ENCODE data around the gene AOAH.
"Not testable (repeated sequence)": the region's sequence is repeated elsewhere in the genome, so short reads cannot be mapped to it uniquely, and the experiment has no call there.

AOAH gene

DNA sequence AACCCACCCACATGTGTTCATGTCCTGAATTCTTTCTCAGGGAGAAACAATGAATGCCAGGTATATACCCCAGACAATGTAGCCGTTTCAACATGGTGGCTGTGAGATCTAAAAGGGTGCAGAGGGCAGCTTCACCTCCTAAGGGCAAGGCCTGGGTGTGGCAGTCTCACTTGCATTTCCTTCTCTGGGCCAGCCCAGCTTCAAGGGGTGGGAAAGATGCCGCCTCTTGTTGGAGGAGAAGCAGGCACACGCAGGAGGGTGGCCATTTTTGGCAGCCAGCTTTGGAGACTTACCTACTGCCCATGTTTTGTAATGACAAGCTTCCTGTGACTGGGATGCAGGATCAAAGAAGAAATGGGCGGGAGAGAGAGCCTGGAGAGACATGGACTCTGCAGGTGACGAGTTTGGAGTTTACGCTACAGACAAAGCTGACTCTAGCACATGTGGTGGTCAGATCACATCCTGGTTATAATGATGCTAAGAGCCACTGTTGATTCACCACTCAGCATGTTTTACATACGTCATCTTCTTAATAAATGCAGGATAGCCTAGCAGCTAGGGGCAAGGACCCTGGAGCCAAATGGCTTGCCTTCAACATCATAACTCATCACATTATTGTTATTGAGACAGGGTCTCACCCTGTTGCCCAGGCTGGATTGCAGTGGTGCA lies 218.0 kb downstream of the AOAH start:
- no peaks in the 10 kb centered on the region for H3K36me3 Mint-ChIP-seq (ENCODE audit: low read depth)
- peaks cover 3% of the 10 kb centered on the region for H3K9me3 Mint-ChIP-seq
- no peaks in the 10 kb centered on the region for H3K27me3 Mint-ChIP-seq (ENCODE audit: low read depth)
- no peak overlapping the region for H3K4me3 Mint-ChIP-seq
- no peak for TF ChIP-seq CTCF (IDR thresholded peaks at IDR 0.05; ENCODE audit: unreplicated experiment in 3 of 3)
- no peak overlapping the region for H3K27ac Mint-ChIP-seq
- H3K4me1 Mint-ChIP-seq, result no peaks in the 10 kb centered on the region

GRCh38 chr7:36504617-36505016 lies 219.7 kb downstream of the AOAH start:
- H3K4me3 Mint-ChIP-seq; H3K27ac Mint-ChIP-seq; H3K9me3 Mint-ChIP-seq; H3K4me1 Mint-ChIP-seq; H3K27me3 Mint-ChIP-seq (ENCODE audit: low read depth); H3K36me3 Mint-ChIP-seq (ENCODE audit: low read depth): not testable (repeated sequence)

- not testable (repeated sequence) for H3K27me3 Mint-ChIP-seq (ENCODE audit: low read depth); H3K27ac Mint-ChIP-seq; H3K9me3 Mint-ChIP-seq; H3K4me3 Mint-ChIP-seq; H3K36me3 Mint-ChIP-seq (ENCODE audit: low read depth); H3K4me1 Mint-ChIP-seq
Observed at GRCh38 chr7:36504216-36504615, 220.1 kb downstream of the AOAH start.

- no peak for TF ChIP-seq CTCF (IDR thresholded peaks at IDR 0.05; ENCODE audit: unreplicated experiment in 3 of 3)
- H3K9me3 Mint-ChIP-seq, result peaks cover 15% of the 10 kb centered on the region
- no peaks in the 10 kb centered on the region for H3K27me3 Mint-ChIP-seq (ENCODE audit: low read depth)
- H3K27ac Mint-ChIP-seq, result no peak overlapping the region
- no peaks in the 10 kb centered on the region for H3K36me3 Mint-ChIP-seq (ENCODE audit: low read depth)
- no peak overlapping the region for H3K4me3 Mint-ChIP-seq
- no peaks in the 10 kb centered on the region for H3K4me1 Mint-ChIP-seq
Observed at GRCh38 chr7:36497775-36498174, 226.5 kb downstream of the AOAH start.

- H3K27ac Mint-ChIP-seq; H3K4me1 Mint-ChIP-seq; H3K4me3 Mint-ChIP-seq; H3K36me3 Mint-ChIP-seq (ENCODE audit: low read depth); H3K27me3 Mint-ChIP-seq (ENCODE audit: low read depth): not testable (repeated sequence)
- peaks cover 15% of the 10 kb centered on the region for H3K9me3 Mint-ChIP-seq
Observed at GRCh38 chr7:36497176-36497575, 227.1 kb downstream of the AOAH start.

DNA sequence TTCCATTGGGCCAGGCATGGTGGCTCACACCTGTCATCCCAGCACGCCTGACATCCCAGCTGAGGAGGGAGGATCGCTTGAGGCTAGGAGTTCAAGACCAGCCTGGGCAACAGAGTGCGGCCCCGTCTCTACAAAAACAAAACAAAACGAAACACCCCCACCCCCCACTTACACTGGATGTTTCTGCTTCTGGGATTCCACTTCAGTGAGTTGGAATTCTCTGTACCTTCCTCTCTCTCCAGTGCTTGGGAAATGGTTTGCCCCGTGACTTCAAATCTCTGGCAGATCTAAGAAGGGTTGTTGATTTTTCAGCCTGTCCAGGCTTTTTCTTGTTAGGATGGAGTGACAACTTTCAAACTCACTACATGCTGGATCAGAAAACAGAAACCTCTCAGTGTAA lies 227.7 kb downstream of the AOAH start:
- Mint-ChIP-seq H3K36me3 (ENCODE audit: low read depth) (no peaks in the 10 kb centered on the region), H3K4me3 (no peak overlapping the region), H3K27ac (no peak overlapping the region), H3K9me3 (peaks cover 20% of the 10 kb centered on the region), H3K27me3 (ENCODE audit: low read depth) (no peaks in the 10 kb centered on the region), H3K4me1 (peaks cover under 1% of the 10 kb centered on the region)
- TF ChIP-seq CTCF (IDR thresholded peaks at IDR 0.05; ENCODE audit: unreplicated experiment in 3 of 3), result no peak

DNA sequence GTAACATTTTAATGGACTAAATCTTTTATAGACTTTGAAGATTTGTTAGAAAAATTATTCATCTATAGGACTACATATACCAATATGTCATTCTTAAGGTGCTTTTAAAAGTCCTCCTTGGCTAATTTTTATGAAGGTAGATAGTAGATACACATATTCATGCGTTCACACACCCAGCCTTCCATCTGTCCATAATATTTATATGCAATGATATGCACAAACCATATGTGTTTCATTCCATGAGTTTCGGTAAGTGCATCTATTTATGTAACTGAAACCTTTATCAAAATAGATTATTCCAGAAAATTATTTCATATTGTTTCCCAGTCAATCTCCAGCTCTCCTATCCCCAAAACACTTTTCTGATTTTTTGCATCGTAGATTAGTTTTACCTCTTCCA lies 233.0 kb downstream of the AOAH start:
- Mint-ChIP-seq H3K27ac (no peak overlapping the region), H3K4me3 (no peak overlapping the region), H3K27me3 (ENCODE audit: low read depth) (no peaks in the 10 kb centered on the region), H3K36me3 (ENCODE audit: low read depth) (no peaks in the 10 kb centered on the region), H3K4me1 (peaks cover 29% of the 10 kb centered on the region), H3K9me3 (peaks cover 21% of the 10 kb centered on the region)
- TF ChIP-seq CTCF (IDR thresholded peaks at IDR 0.05; ENCODE audit: unreplicated experiment in 3 of 3), result no peak

All from nephron (organoid).